Neural progenitor cell (in vitro differentiated cells): ENCODE data around the gene SP110. TPM values are rescaled to one million over a fixed set of nuclear protein-coding genes. Genes with fewer than 3 reads are reported as not detected.

Source experiments
- DNase-seq: peaks from one replicate; pipeline ENCODE4 v3.0.0-alpha.2; 2016; ENCODE audit warnings: low spot score
- H2AFZ ChIP-seq: fragments of 200-600 bp; sonication (generic); replicated peaks from 2 replicates; pipeline ENCODE4 v1.6.1; 2016; ENCODE audit warnings: antibody characterized with exemption
- H3F3A ChIP-seq: fragments of 200-600 bp; sonication (generic); 2 replicates; pipeline ENCODE4 v1.6.1; 2016; ENCODE audit warnings: antibody characterized with exemption, low read depth
- H3K27ac ChIP-seq: fragments of 200-600 bp; sonication (generic); 2 replicates; pipeline ENCODE4 v1.5.1; 2016; ENCODE audit warnings: mild to moderate bottlenecking
- H3K27me3 ChIP-seq: fragments of 200-600 bp; sonication (generic); 2 replicates; pipeline ENCODE4 v1.6.1; 2016; ENCODE audit warnings: mild to moderate bottlenecking, moderate library complexity
- H3K36me3 ChIP-seq: fragments of 200-600 bp; sonication (generic); 2 replicates; pipeline ENCODE4 v1.5.1; 2016
- H3K4me1 ChIP-seq: fragments of 200-600 bp; sonication (generic); 2 replicates; pipeline ENCODE4 v1.6.1; 2016; ENCODE audit warnings: mixed run types
- H3K4me2 ChIP-seq: fragments of 200-600 bp; sonication (generic); 2 replicates; pipeline ENCODE4 v1.6.1; 2016
- H3K4me3 ChIP-seq: fragments of 200-600 bp; sonication (generic); 2 replicates; pipeline ENCODE4 v1.5.1; 2016
- H3K79me2 ChIP-seq: fragments of 200-600 bp; sonication (generic); 2 replicates; pipeline ENCODE4 v1.6.1; 2016; ENCODE audit warnings: low read depth
- H3K9ac ChIP-seq: fragments of 200-600 bp; sonication (generic); 2 replicates; pipeline ENCODE4 v1.6.1; 2016
- H3K9me3 ChIP-seq: fragments of 200-600 bp; sonication (generic); 2 replicates; pipeline ENCODE4 v1.5.1; 2016; ENCODE audit warnings: low read depth
- H4K20me1 ChIP-seq: fragments of 200-600 bp; sonication (generic); 2 replicates; pipeline ENCODE4 v1.6.1; 2016; ENCODE audit warnings: low read depth
- H3K27ac Mint-ChIP-seq: 3 replicates; pipeline ENCODE4 v1.8.0; 2021; ENCODE audit warnings: mixed read lengths
- H3K27me3 Mint-ChIP-seq: 2 replicates; pipeline ENCODE4 v1.8.0; 2022; ENCODE audit warnings: low read depth, mild to moderate bottlenecking, inconsistent platforms, moderate library complexity, mixed read lengths; ENCODE audit not compliant: insufficient read depth
- H3K36me3 Mint-ChIP-seq: 3 replicates; pipeline ENCODE4 v1.8.0; 2021; ENCODE audit warnings: mixed read lengths
- H3K4me1 Mint-ChIP-seq: 3 replicates; pipeline ENCODE4 v1.8.0; 2021; ENCODE audit warnings: mixed read lengths
- H3K4me3 Mint-ChIP-seq: 3 replicates; pipeline ENCODE4 v1.8.0; 2021; ENCODE audit warnings: mild to moderate bottlenecking, moderate library complexity, mixed read lengths
- H3K9me3 Mint-ChIP-seq: 3 replicates; pipeline ENCODE4 v1.8.0; 2020; ENCODE audit warnings: mixed read lengths
- EZH2 ChIP-seq: fragments of 200-600 bp; sonication (generic); IDR thresholded peaks from 2 replicates; pipeline ENCODE4 v1.6.1; 2017; ENCODE audit warnings: antibody characterized with exemption, mild to moderate bottlenecking, moderate library complexity
- EZH2phosphoT487 ChIP-seq: fragments of 200-600 bp; sonication (generic); IDR thresholded peaks from 2 replicates; pipeline ENCODE4 v1.6.1; 2017; ENCODE audit warnings: antibody characterized with exemption
- total RNA-seq: library from RNA; depleted of rRNA; stranded (reverse); fragments of >200 nt; gene quantifications from 2 replicates; pipeline ENCODE4 v1.2.3, GENCODE V29; 2015; ENCODE audit warnings: low replicate concordance
- TF ChIP-seq, protein P1 (sequence below): fragments of 200-600 bp; sonication (generic); IDR thresholded peaks from 2 replicates; pipeline ENCODE4 v1.5.1; 2017; ENCODE audit warnings: antibody characterized with exemption, mild to moderate bottlenecking

The SP110 gene
- total RNA-seq, 1 donor from 2014 or later = 1.3 TPM

DNA sequence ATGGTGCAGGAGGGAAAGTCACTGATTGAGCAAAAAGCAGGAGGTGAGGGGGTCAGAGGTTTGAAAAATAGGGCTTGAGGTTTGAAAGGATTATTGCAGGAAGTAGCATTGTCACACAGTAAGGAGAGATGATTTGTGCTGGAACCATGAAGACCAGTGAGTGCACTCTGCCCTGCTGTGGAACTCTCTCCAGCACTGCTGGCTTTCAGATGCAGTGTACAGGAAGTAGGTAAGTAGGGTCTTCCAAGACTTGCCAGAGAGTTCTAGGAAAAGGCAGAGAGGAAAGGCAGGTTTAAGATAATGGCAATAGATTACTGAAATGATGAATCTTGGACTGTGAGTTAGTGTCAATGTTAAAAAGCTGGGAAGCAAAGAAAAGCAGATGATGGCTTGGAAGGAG lies 11.2 kb downstream of the SP110 start:
- no peaks in the 10 kb centered on the region for H3F3A ChIP-seq
- no peaks in the 10 kb centered on the region for H3K36me3 ChIP-seq
- H3K4me1 ChIP-seq = no peaks in the 10 kb centered on the region
- no peak overlapping the region for H3K4me2 ChIP-seq
- no peaks in the 10 kb centered on the region for H3K79me2 ChIP-seq
- Mint-ChIP-seq H3K27ac (no peak overlapping the region), H3K4me1 (no peaks in the 10 kb centered on the region), H3K36me3 (no peaks in the 10 kb centered on the region), H3K9me3 (no peaks in the 10 kb centered on the region), H3K4me3 (no peak overlapping the region), H3K27me3 (peaks cover 2% of the 10 kb centered on the region)
- H3K27ac ChIP-seq = no peak overlapping the region
- no peak overlapping the region for H2AFZ ChIP-seq
- no peak for DNase-seq
- H3K27me3 ChIP-seq = no peaks in the 10 kb centered on the region
- no peaks in the 10 kb centered on the region for H3K9me3 ChIP-seq
- H3K9ac ChIP-seq = no peak overlapping the region
- no peaks in the 10 kb centered on the region for H4K20me1 ChIP-seq
- H3K4me3 ChIP-seq = no peak overlapping the region
- TF ChIP-seq EZH2phosphoT487 (no peak), EZH2 (no peak)
- TF ChIP-seq, protein P1, sequence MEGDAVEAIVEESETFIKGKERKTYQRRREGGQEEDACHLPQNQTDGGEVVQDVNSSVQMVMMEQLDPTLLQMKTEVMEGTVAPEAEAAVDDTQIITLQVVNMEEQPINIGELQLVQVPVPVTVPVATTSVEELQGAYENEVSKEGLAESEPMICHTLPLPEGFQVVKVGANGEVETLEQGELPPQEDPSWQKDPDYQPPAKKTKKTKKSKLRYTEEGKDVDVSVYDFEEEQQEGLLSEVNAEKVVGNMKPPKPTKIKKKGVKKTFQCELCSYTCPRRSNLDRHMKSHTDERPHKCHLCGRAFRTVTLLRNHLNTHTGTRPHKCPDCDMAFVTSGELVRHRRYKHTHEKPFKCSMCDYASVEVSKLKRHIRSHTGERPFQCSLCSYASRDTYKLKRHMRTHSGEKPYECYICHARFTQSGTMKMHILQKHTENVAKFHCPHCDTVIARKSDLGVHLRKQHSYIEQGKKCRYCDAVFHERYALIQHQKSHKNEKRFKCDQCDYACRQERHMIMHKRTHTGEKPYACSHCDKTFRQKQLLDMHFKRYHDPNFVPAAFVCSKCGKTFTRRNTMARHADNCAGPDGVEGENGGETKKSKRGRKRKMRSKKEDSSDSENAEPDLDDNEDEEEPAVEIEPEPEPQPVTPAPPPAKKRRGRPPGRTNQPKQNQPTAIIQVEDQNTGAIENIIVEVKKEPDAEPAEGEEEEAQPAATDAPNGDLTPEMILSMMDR = no peak

DNA sequence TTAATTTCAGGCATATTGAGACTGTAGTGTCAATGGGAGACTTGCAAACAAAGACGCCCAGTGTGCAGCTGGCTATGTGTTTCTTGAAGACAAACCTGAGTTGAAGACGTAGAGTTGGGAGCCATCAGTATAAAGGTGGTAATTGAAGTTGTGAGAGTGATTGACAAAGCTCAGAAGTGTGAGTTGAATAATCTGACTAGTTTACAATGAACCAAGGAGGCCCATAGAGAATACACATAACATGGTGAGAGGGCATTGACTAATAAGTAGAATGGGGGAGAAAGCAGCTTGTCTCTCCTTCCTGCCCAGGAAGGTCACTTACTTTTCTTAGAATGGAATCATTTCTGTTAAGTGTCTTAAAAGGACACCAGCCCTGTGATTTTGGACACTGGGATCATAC lies 14.1 kb downstream of the SP110 start:
- H3K4me1 ChIP-seq = no peaks in the 10 kb centered on the region
- no peak overlapping the region for H3K27ac Mint-ChIP-seq
- no peak overlapping the region for H3K4me3 Mint-ChIP-seq
- H3K4me3 ChIP-seq = no peak overlapping the region
- H3K9me3 ChIP-seq = no peaks in the 10 kb centered on the region
- H3K9ac ChIP-seq = no peak overlapping the region
- TF ChIP-seq EZH2 (no peak), EZH2phosphoT487 (no peak)
- TF ChIP-seq, protein P1 = no peak
- H3K36me3 Mint-ChIP-seq = no peaks in the 10 kb centered on the region
- H3K79me2 ChIP-seq = no peaks in the 10 kb centered on the region
- no peak overlapping the region for H2AFZ ChIP-seq
- no peak overlapping the region for H3K4me2 ChIP-seq
- no peak for DNase-seq
- no peaks in the 10 kb centered on the region for H3K9me3 Mint-ChIP-seq
- no peaks in the 10 kb centered on the region for H3K36me3 ChIP-seq
- no peaks in the 10 kb centered on the region for H3F3A ChIP-seq
- no peaks in the 10 kb centered on the region for H3K4me1 Mint-ChIP-seq
- no peaks in the 10 kb centered on the region for H3K27me3 Mint-ChIP-seq
- no peak overlapping the region for H3K27ac ChIP-seq
- no peaks in the 10 kb centered on the region for H3K27me3 ChIP-seq
- H4K20me1 ChIP-seq = no peaks in the 10 kb centered on the region

DNA sequence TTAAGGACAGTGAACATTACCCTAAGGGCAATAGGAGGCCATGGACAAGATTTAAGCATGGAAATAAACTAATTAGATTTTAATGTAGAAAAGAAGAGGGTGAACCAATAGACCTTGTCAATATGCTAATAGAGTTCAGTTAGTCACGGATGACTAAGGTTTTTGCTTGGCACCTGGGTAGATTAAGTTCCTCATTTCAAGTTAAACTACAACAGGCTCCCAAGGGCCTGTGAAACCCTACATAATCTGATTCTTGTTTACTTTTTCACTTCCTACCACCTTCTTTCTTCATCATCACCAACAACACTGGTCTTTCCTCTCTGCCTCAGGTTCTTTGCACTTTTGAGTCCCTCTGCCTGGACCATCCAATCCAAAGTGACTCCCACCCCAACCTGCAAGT lies 14.8 kb downstream of the SP110 start:
- no peak for DNase-seq
- Histone ChIP-seq H3K4me1 (no peaks in the 10 kb centered on the region), H3K36me3 (no peaks in the 10 kb centered on the region), H3K4me2 (no peak overlapping the region), H3F3A (no peaks in the 10 kb centered on the region), H3K79me2 (no peaks in the 10 kb centered on the region), H4K20me1 (no peaks in the 10 kb centered on the region), H3K4me3 (no peak overlapping the region), H3K27me3 (no peaks in the 10 kb centered on the region), H2AFZ (no peak overlapping the region), H3K9me3 (no peaks in the 10 kb centered on the region), H3K9ac (no peak overlapping the region), H3K27ac (no peak overlapping the region)
- H3K4me3 Mint-ChIP-seq = no peak overlapping the region
- H3K36me3 Mint-ChIP-seq = no peaks in the 10 kb centered on the region
- H3K27me3 Mint-ChIP-seq = no peaks in the 10 kb centered on the region
- H3K4me1 Mint-ChIP-seq = no peaks in the 10 kb centered on the region
- TF ChIP-seq, protein P1 = no peak
- TF ChIP-seq EZH2 (no peak), EZH2phosphoT487 (no peak)
- H3K9me3 Mint-ChIP-seq = no peaks in the 10 kb centered on the region
- H3K27ac Mint-ChIP-seq = no peak overlapping the region
